Mucosa of descending colon (tissue), 3 donors: Measurements from ENCODE around the gene FAM3B. TPM values are rescaled to one million over a fixed set of nuclear protein-coding genes. Genes with fewer than 3 reads are reported as not detected.

Experiments
- ATAC-seq: fragments of 200-7000 bp; cut with Tn5 transposase; one replicate; pipeline ENCODE4 v1.9.1; 2020; ENCODE audit warnings: mild to moderate bottlenecking, moderate library complexity
- DNase-seq, 3 donors: peaks; one replicate each; pipeline ENCODE4 v3.0.0-alpha.2; 2020
- H3K36me3 ChIP-seq: fragments of 200-600 bp; one replicate; pipeline ENCODE4 v1.8.0; 2021; ENCODE audit warnings: low read depth, mild to moderate bottlenecking
- H3K4me1 ChIP-seq: fragments of 200-600 bp; one replicate; pipeline ENCODE4 v1.8.0; 2021; ENCODE audit warnings: low read depth, mild to moderate bottlenecking
- H3K4me3 ChIP-seq: fragments of 200-600 bp; one replicate; pipeline ENCODE4 v1.8.0; 2021; ENCODE audit warnings: mild to moderate bottlenecking
- H3K9me3 ChIP-seq: fragments of 200-600 bp; one replicate; pipeline ENCODE4 v1.8.0; 2021; ENCODE audit warnings: mild to moderate bottlenecking
- intact Hi-C, 2 donors: fragments of 100-400 bp; cut with DNase I in 1 of 2; cut with micrococcal nuclease in 1 of 2; formaldehyde crosslinking; loops; one replicate each; pipeline versions ENCODE4 v1.11.0 to v1.11.1; 2022; cut with DNase I, micrococcal nuclease
- total RNA-seq, 3 donors: library from RNA; stranded (reverse); fragmentation: NEBNext Ultra II Directional in 2 of 3; extraction: Animal tissue kit (Norgen Biotek cat#: 25700) in 2 of 3; gene quantifications; one replicate each; pipeline versions ENCODE4 v1.2.1 to v1.2.4, GENCODE V29; 2021 to 2023
- TF ChIP-seq, protein P1 (sequence below): fragments of 200-600 bp; IDR thresholded peaks from one replicate; pipeline ENCODE4 v1.8.0; 2022; ENCODE audit warnings: antibody characterized with exemption, mild to moderate bottlenecking
- donor health status: DM: no; HTN: no; CAD: no; lungs with moderate emphysema.
- donor health status: DM: no; HTN: no; CAD: no.
- donor health status: DM: no; HTN: yes; CAD: no.

FAM3B gene
- total RNA-seq, 3 donors from 2014 or later, result 0.70 to 2.3 TPM; not detected in 1

DNA sequence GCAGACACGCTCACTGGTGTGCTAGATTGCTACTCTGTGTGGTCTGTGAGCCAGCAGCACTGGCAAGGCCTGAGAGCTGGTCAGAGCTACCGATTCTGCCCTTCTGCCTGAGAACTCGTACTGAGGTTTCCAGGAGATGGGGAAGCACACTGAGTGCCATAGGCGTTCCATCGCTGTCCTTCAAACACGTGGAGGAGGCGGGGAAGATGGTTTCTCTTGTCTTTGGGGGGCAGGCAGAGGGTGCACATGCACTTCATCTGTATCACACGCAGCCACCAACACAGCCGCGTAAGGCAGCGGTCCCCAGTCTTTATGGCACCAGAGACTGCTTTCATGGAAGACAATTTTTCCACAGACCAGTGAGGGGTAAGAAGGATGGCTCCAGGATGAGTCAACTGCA lies 85.6 kb downstream of the FAM3B start:
- no peak for ATAC-seq
- no peaks in the 10 kb centered on the region for H3K4me1 ChIP-seq
- TF ChIP-seq, protein P1, sequence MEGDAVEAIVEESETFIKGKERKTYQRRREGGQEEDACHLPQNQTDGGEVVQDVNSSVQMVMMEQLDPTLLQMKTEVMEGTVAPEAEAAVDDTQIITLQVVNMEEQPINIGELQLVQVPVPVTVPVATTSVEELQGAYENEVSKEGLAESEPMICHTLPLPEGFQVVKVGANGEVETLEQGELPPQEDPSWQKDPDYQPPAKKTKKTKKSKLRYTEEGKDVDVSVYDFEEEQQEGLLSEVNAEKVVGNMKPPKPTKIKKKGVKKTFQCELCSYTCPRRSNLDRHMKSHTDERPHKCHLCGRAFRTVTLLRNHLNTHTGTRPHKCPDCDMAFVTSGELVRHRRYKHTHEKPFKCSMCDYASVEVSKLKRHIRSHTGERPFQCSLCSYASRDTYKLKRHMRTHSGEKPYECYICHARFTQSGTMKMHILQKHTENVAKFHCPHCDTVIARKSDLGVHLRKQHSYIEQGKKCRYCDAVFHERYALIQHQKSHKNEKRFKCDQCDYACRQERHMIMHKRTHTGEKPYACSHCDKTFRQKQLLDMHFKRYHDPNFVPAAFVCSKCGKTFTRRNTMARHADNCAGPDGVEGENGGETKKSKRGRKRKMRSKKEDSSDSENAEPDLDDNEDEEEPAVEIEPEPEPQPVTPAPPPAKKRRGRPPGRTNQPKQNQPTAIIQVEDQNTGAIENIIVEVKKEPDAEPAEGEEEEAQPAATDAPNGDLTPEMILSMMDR, result no peak
- intact Hi-C loops, result no loop called here
- no peak overlapping the region for H3K4me3 ChIP-seq
- no peak for DNase-seq
- H3K36me3 ChIP-seq, result no peaks in the 10 kb centered on the region
- H3K9me3 ChIP-seq, result no peaks in the 10 kb centered on the region

DNA sequence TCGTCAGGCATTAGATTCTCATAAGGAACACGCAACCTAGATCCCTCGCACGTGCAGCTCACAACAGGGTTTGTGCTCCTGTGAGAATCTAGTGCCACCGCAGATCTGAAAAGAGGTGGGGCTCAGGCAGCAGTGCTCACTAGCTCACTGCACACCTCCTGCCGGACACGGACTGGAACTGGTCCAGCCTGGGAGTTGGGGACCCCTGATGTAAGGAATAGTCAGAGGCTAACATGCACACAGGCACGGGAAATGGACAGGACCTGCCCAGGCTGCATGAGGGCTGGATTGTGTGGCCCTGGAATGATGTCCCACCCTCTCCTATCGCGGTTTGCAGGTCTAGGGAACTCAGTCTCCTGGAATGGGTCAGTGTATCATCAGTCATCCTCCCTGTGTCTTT lies 86.2 kb downstream of the FAM3B start:
- Histone ChIP-seq H3K36me3 (no peaks in the 10 kb centered on the region), H3K4me3 (no peak overlapping the region), H3K9me3 (no peaks in the 10 kb centered on the region), H3K4me1 (no peaks in the 10 kb centered on the region)
- no peak for DNase-seq
- no peak for ATAC-seq
- intact Hi-C loops, result no loop called here
- TF ChIP-seq, protein P1, result no peak

DNA sequence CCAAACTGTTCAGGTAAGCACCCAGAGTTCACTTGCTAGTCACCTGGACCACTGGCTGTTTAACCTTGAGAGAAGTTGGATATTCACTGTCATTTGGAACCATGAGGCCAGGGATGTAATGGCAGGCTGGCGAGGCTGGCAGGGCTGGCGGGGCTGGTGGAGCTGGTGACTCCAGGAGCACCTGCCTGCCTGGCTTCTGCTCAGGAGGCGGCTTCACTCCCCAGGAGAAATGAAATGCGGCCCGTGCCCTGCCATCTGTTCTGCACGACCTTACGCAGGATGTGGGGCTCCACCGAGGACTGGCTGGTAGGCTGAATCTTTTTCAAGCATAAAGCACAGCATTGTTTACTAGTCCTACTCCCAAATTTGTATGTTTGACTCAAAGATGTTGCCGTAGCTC lies 86.7 kb downstream of the FAM3B start:
- Histone ChIP-seq H3K9me3 (no peaks in the 10 kb centered on the region), H3K36me3 (no peaks in the 10 kb centered on the region), H3K4me3 (no peak overlapping the region), H3K4me1 (no peaks in the 10 kb centered on the region)
- ATAC-seq (no peak), DNase-seq (no peak)
- intact Hi-C loops, result no loop called here
- TF ChIP-seq, protein P1, result no peak

- Histone ChIP-seq H3K9me3 (no peaks in the 10 kb centered on the region), H3K4me3 (no peak overlapping the region), H3K36me3 (no peaks in the 10 kb centered on the region), H3K4me1 (no peaks in the 10 kb centered on the region)
- intact Hi-C loops, result no loop called here
- no peak for ATAC-seq
- TF ChIP-seq, protein P1, result no peak
- no peak for DNase-seq
These were observed 87.4 kb downstream of the FAM3B start for GRCh38 chr21:41403966-41404365.

DNA sequence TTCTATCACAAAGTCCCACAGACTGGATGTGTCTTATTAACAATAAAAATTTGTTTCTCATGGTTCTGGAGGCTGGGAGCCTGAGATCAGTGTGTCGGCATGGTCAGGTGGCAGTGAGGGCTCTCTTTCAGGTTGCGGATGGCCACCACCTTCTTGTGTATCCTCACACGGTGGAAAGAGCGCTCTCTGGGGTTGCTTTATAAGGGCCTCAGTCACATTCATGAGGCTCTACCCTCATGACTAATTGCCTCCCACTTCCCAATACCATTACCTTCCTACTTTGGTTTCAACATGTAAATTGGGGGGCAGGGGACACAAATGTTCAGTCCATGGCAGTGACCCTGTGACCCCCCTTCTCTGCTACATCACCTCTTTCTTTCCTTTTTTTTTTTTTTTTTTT lies 88.7 kb downstream of the FAM3B start:
- H3K36me3 ChIP-seq, result no peaks in the 10 kb centered on the region
- intact Hi-C loops, result no loop called here
- no peak overlapping the region for H3K4me3 ChIP-seq
- no peaks in the 10 kb centered on the region for H3K9me3 ChIP-seq
- ATAC-seq, result no peak
- no peak for DNase-seq
- H3K4me1 ChIP-seq, result no peaks in the 10 kb centered on the region
- TF ChIP-seq, protein P1, result no peak

GRCh38 chr21:41406340-41406739 lies 89.7 kb downstream of the FAM3B start:
- TF ChIP-seq, protein P1, result no peak
- no peaks in the 10 kb centered on the region for H3K4me1 ChIP-seq
- intact Hi-C loops, result no loop called here
- H3K36me3 ChIP-seq, result no peaks in the 10 kb centered on the region
- ATAC-seq (no peak), DNase-seq (no peak)
- no peaks in the 10 kb centered on the region for H3K9me3 ChIP-seq
- no peak overlapping the region for H3K4me3 ChIP-seq
